CD4-positive, alpha-beta T cell (primary cell): ENCODE data around the gene KBTBD4. TPM values are rescaled to one million over a fixed set of nuclear protein-coding genes. Genes with fewer than 3 reads are reported as not detected.
"Not testable (repeated sequence)": the region's sequence is repeated elsewhere in the genome, so short reads cannot be mapped to it uniquely, and the experiment has no call there.

Experiments used
- ATAC-seq: fragments of 200-7000 bp; cut with Tn5 transposase; one replicate; pipeline ENCODE4 v1.10.0; 2022; ENCODE audit warnings: mild to moderate bottlenecking; ENCODE audit not compliant: poor library complexity
- CTCF ChIA-PET: fragments of 350-600 bp; sonication (Branson Sonifier 250); formaldehyde crosslinking; loops from one replicate; lab custom pipeline; 2021; ENCODE audit warnings: antibody characterized with exemption, inconsistent platforms; lab: Charles Lee
- POLR2A ChIA-PET: fragments of 350-600 bp; sonication (Branson Sonifier 250); formaldehyde crosslinking; loops from one replicate; lab custom pipeline; 2021; ENCODE audit warnings: antibody characterized with exemption, inconsistent platforms; lab: Charles Lee
- DNase-seq, 14 experiments: peaks; one replicate each; pipeline ENCODE4 v3.0.0-alpha.2; 2013 to 2020; ENCODE audit warnings: mixed read lengths in 2 of 14
- H3K27ac ChIP-seq, 2 donors: one replicate each; pipeline versions ENCODE4 v1.5.1 to v1.7.0; 2013; ENCODE audit warnings: low read length in 2 of 2, low read depth in 1 of 2, mild to moderate bottlenecking in 1 of 2
- H3K27me3 ChIP-seq, 2 experiments: 1 replicate in 1 of 2; 2 replicates in 1 of 2; pipeline versions ENCODE4 v1.6.1 to v1.7.0; 2013; ENCODE audit warnings: low read length in 2 of 2, control low read depth in 1 of 2, mild to moderate bottlenecking in 1 of 2, moderate library complexity in 1 of 2; ENCODE audit not compliant: insufficient read depth in 2 of 2, control insufficient read depth in 1 of 2
- H3K36me3 ChIP-seq: one replicate; pipeline ENCODE4 v1.6.1; 2013; ENCODE audit warnings: low read length, control low read depth; ENCODE audit not compliant: insufficient read depth
- H3K4me1 ChIP-seq: one replicate; pipeline ENCODE4 v1.6.1; 2013; ENCODE audit warnings: low read length, control low read depth; ENCODE audit not compliant: insufficient read depth
- H3K4me3 ChIP-seq: one replicate; pipeline ENCODE4 v1.5.1; 2013; ENCODE audit warnings: mild to moderate bottlenecking, low read length, moderate library complexity
- H3K9me3 ChIP-seq, 2 experiments: 1 replicate in 1 of 2; 2 replicates in 1 of 2; pipeline versions ENCODE4 v1.6.1 to v1.7.0; 2013; ENCODE audit warnings: low read length in 2 of 2, mild to moderate bottlenecking in 2 of 2, control low read depth in 1 of 2, moderate library complexity in 1 of 2; ENCODE audit not compliant: control insufficient read depth in 1 of 2, insufficient read depth in 1 of 2
- H3K27ac Mint-ChIP-seq: one replicate; pipeline ENCODE4 v1.8.0; 2020; ENCODE audit warnings: mixed read lengths
- H3K27me3 Mint-ChIP-seq: one replicate; pipeline ENCODE4 v1.8.0; 2021; ENCODE audit warnings: mixed read lengths
- H3K36me3 Mint-ChIP-seq: one replicate; pipeline ENCODE4 v1.8.0; 2021; ENCODE audit warnings: low read depth, mixed read lengths
- H3K4me1 Mint-ChIP-seq: one replicate; pipeline ENCODE4 v1.8.0; 2021; ENCODE audit warnings: low read depth, mixed read lengths
- H3K4me3 Mint-ChIP-seq: one replicate; pipeline ENCODE4 v1.8.0; 2020; ENCODE audit warnings: mild to moderate bottlenecking, mixed read lengths
- H3K9me3 Mint-ChIP-seq: one replicate; pipeline ENCODE4 v1.8.0; 2020; ENCODE audit warnings: mixed read lengths
- CTCF ChIP-seq: fragments of 200-600 bp; IDR thresholded peaks from one replicate; pipeline ENCODE4 v1.8.0; 2022; ENCODE audit warnings: antibody characterized with exemption, mild to moderate bottlenecking
- intact Hi-C, 2 experiments: fragments of 100-400 bp; cut with DNase I in 1 of 2; cut with micrococcal nuclease in 1 of 2; formaldehyde crosslinking; loops; one replicate each; pipeline versions ENCODE4 v1.15.1 to v1.9.0; 2023 to 2025; cut with DNase I, micrococcal nuclease
- total RNA-seq, 174 experiments: library from RNA in 2 of 174; stranded (reverse) in 2 of 174; gene quantifications; one replicate each; pipeline ENCODE4 v1.2.3 and lab custom pipeline; 2021 to 2026

Gene KBTBD4
- total RNA-seq, 2 experiments from 2014 or later, result 29.1 to 30.2 TPM

- DNase-seq (peak in 3 of 14 experiments; percentile 27 to 44 (median 41)), ATAC-seq (no peak)
- peaks cover 4% of the 10 kb centered on the region for H3K36me3 ChIP-seq
- ChIA-PET CTCF (interaction anchor here (1.3 to 4.3 kb wide), 4 partner anchors 11 to 934 kb away, joined by 3 to 31 read pairs (median 5); partner anchors contain the start of genes ATG13 and HARBI1), POLR2A (interaction anchor here (2.0 to 2.9 kb wide), 2 partner anchors 14 to 164 kb away, joined by 8 to 38 read pairs; partner anchors contain the start of genes AGBL2 and PTPMT1)
- H3K4me1 ChIP-seq, result peaks cover 57% of the 10 kb centered on the region
- peak overlapping the region; percentile 99 for H3K4me3 ChIP-seq
- H3K27ac Mint-ChIP-seq, result peak overlapping the region; percentile 98
- H3K27me3 Mint-ChIP-seq, result no peaks in the 10 kb centered on the region
- peak overlapping the region; percentile 98 for H3K4me3 Mint-ChIP-seq
- peaks cover 38% of the 10 kb centered on the region for H3K36me3 Mint-ChIP-seq
- no peaks in the 10 kb centered on the region for H3K27me3 ChIP-seq
- H3K9me3 ChIP-seq, result no peaks in the 10 kb centered on the region
- H3K4me1 Mint-ChIP-seq, result peaks cover 68% of the 10 kb centered on the region
- H3K9me3 Mint-ChIP-seq, result no peaks in the 10 kb centered on the region
- peak; percentile 20 for TF ChIP-seq CTCF
- intact Hi-C loops, result loop anchor here (5.0 to 10.0 kb wide), 3 partner anchors 44 to 1704 kb away; partner anchors contain the start of genes ARFGAP2 (in 1 of the 2) and CRY2 (in 1 of the 2)
- peak overlapping the region in 1 of 2 donors; percentile 88 for H3K27ac ChIP-seq
These were observed 27.7 kb downstream of the KBTBD4 start for GRCh38 chr11:47551086-47551485.

- TF ChIP-seq CTCF, result no peak
- peak overlapping the region; percentile 62 for H3K4me3 Mint-ChIP-seq
- peaks cover 57% of the 10 kb centered on the region for H3K4me1 ChIP-seq
- no peaks in the 10 kb centered on the region for H3K9me3 Mint-ChIP-seq
- intact Hi-C loops, result loop anchor here (5.0 to 10.0 kb wide), 3 partner anchors 43 to 1703 kb away; partner anchors contain the start of genes ARFGAP2 (in 1 of the 2) and CRY2 (in 1 of the 2)
- ATAC-seq (no peak), DNase-seq (peak in 2 of 14 experiments; percentile 39 to 45)
- ChIA-PET POLR2A (no interaction called here), CTCF (interaction anchor here (4.3 kb wide), 1 partner anchor 10 kb away, joined by 31 read pairs; no protein-coding TSS in a partner anchor)
- peak overlapping the region; percentile 98 for H3K27ac Mint-ChIP-seq
- H3K4me1 Mint-ChIP-seq, result peaks cover 69% of the 10 kb centered on the region
- no peaks in the 10 kb centered on the region for H3K27me3 Mint-ChIP-seq
- H3K9me3 ChIP-seq, result no peaks in the 10 kb centered on the region
- H3K27me3 ChIP-seq, result no peaks in the 10 kb centered on the region
- H3K36me3 Mint-ChIP-seq, result peaks cover 38% of the 10 kb centered on the region
- H3K4me3 ChIP-seq, result no peak overlapping the region
- peaks cover 6% of the 10 kb centered on the region for H3K36me3 ChIP-seq
- no peak overlapping the region for H3K27ac ChIP-seq
These were observed 28.3 kb downstream of the KBTBD4 start for GRCh38 chr11:47550288-47551047.

- H3K27ac ChIP-seq, CTCF ChIA-PET, DNase-seq, H3K9me3 ChIP-seq, H3K4me3 ChIP-seq, H3K27me3 Mint-ChIP-seq, POLR2A ChIA-PET, H3K27ac Mint-ChIP-seq, H3K27me3 ChIP-seq, ATAC-seq, H3K9me3 Mint-ChIP-seq: not testable (repeated sequence)
- intact Hi-C loops, result loop anchor here in 1 of 2 experiments (10.0 kb wide), 1 partner anchor 51 kb away; no protein-coding TSS in a partner anchor
- Mint-ChIP-seq H3K4me1 (peaks cover 84% of the 10 kb centered on the region), H3K36me3 (peaks cover 43% of the 10 kb centered on the region), H3K4me3 (peak overlapping the region; percentile 34)
- peaks cover 15% of the 10 kb centered on the region for H3K36me3 ChIP-seq
- H3K4me1 ChIP-seq, result peaks cover 66% of the 10 kb centered on the region
These were observed 32.5 kb downstream of the KBTBD4 start for GRCh38 chr11:47546274-47546673.
